Neural progenitor cell (in vitro differentiated cells): ENCODE measurements around the gene CCNK. TPM values are rescaled to one million over a fixed set of nuclear protein-coding genes. Genes with fewer than 3 reads are reported as not detected.

ENCODE experiments used
- DNase-seq: peaks from one replicate; pipeline ENCODE4 v3.0.0-alpha.2; 2016; ENCODE audit warnings: low spot score
- H2AFZ ChIP-seq: fragments of 200-600 bp; sonication (generic); replicated peaks from 2 replicates; pipeline ENCODE4 v1.6.1; 2016; ENCODE audit warnings: antibody characterized with exemption
- H3F3A ChIP-seq: fragments of 200-600 bp; sonication (generic); 2 replicates; pipeline ENCODE4 v1.6.1; 2016; ENCODE audit warnings: antibody characterized with exemption, low read depth
- H3K27ac ChIP-seq: fragments of 200-600 bp; sonication (generic); 2 replicates; pipeline ENCODE4 v1.5.1; 2016; ENCODE audit warnings: mild to moderate bottlenecking
- H3K27me3 ChIP-seq: fragments of 200-600 bp; sonication (generic); 2 replicates; pipeline ENCODE4 v1.6.1; 2016; ENCODE audit warnings: mild to moderate bottlenecking, moderate library complexity
- H3K36me3 ChIP-seq: fragments of 200-600 bp; sonication (generic); 2 replicates; pipeline ENCODE4 v1.5.1; 2016
- H3K4me1 ChIP-seq: fragments of 200-600 bp; sonication (generic); 2 replicates; pipeline ENCODE4 v1.6.1; 2016; ENCODE audit warnings: mixed run types
- H3K4me2 ChIP-seq: fragments of 200-600 bp; sonication (generic); 2 replicates; pipeline ENCODE4 v1.6.1; 2016
- H3K4me3 ChIP-seq: fragments of 200-600 bp; sonication (generic); 2 replicates; pipeline ENCODE4 v1.5.1; 2016
- H3K79me2 ChIP-seq: fragments of 200-600 bp; sonication (generic); 2 replicates; pipeline ENCODE4 v1.6.1; 2016; ENCODE audit warnings: low read depth
- H3K9ac ChIP-seq: fragments of 200-600 bp; sonication (generic); 2 replicates; pipeline ENCODE4 v1.6.1; 2016
- H3K9me3 ChIP-seq: fragments of 200-600 bp; sonication (generic); 2 replicates; pipeline ENCODE4 v1.5.1; 2016; ENCODE audit warnings: low read depth
- H4K20me1 ChIP-seq: fragments of 200-600 bp; sonication (generic); 2 replicates; pipeline ENCODE4 v1.6.1; 2016; ENCODE audit warnings: low read depth
- H3K27ac Mint-ChIP-seq: 3 replicates; pipeline ENCODE4 v1.8.0; 2021; ENCODE audit warnings: mixed read lengths
- H3K27me3 Mint-ChIP-seq: 2 replicates; pipeline ENCODE4 v1.8.0; 2022; ENCODE audit warnings: low read depth, mild to moderate bottlenecking, inconsistent platforms, moderate library complexity, mixed read lengths; ENCODE audit not compliant: insufficient read depth
- H3K36me3 Mint-ChIP-seq: 3 replicates; pipeline ENCODE4 v1.8.0; 2021; ENCODE audit warnings: mixed read lengths
- H3K4me1 Mint-ChIP-seq: 3 replicates; pipeline ENCODE4 v1.8.0; 2021; ENCODE audit warnings: mixed read lengths
- H3K4me3 Mint-ChIP-seq: 3 replicates; pipeline ENCODE4 v1.8.0; 2021; ENCODE audit warnings: mild to moderate bottlenecking, moderate library complexity, mixed read lengths
- H3K9me3 Mint-ChIP-seq: 3 replicates; pipeline ENCODE4 v1.8.0; 2020; ENCODE audit warnings: mixed read lengths
- EZH2 ChIP-seq: fragments of 200-600 bp; sonication (generic); IDR thresholded peaks from 2 replicates; pipeline ENCODE4 v1.6.1; 2017; ENCODE audit warnings: antibody characterized with exemption, mild to moderate bottlenecking, moderate library complexity
- EZH2phosphoT487 ChIP-seq: fragments of 200-600 bp; sonication (generic); IDR thresholded peaks from 2 replicates; pipeline ENCODE4 v1.6.1; 2017; ENCODE audit warnings: antibody characterized with exemption
- total RNA-seq: library from RNA; depleted of rRNA; stranded (reverse); fragments of >200 nt; gene quantifications from 2 replicates; pipeline ENCODE4 v1.2.3, GENCODE V29; 2015; ENCODE audit warnings: low replicate concordance
- TF ChIP-seq, protein P1 (sequence below): fragments of 200-600 bp; sonication (generic); IDR thresholded peaks from 2 replicates; pipeline ENCODE4 v1.5.1; 2017; ENCODE audit warnings: antibody characterized with exemption, mild to moderate bottlenecking

Gene CCNK
- total RNA-seq, 1 donor from 2014 or later, result 19.0 TPM

DNA sequence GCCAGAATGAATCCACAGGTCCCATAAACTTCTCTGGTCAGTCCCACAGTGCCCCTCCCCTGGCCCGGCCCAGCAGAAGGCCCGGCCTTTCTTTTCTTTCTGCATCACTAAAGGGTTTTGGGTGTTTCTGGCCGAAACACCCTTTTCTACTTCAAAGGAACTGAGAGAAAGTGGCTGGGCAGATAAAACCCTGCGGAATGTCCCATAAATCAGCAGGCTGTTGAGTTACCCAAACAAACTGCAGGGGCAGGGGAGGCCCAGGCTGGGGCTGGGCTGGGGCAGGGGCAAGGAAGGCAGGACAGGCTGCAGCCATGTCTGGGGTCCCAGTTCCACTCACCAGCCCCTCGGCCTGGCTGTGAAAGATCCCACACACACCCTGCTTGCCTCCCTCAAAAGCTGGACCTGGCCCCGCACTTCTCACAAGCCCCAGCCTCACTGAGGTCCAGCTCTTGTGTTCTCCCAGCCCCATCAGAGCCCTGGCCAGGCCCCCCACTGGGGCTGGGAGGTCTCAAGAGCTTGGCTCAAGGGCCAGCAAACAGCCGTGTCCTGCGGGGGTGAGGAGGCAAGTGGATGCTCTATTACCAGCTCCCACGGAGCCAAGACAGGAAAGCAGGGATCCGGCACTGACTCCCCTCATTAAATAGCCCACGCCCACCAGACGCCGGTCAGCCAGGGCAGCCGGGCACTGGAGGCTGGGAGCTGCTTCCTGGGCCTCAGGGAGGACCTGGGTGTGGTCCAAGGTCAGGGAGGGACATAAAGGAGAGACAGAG lies 41.9 kb downstream of the CCNK start:
- H3K27ac Mint-ChIP-seq, result peak overlapping the region; percentile 93
- no peak overlapping the region for H2AFZ ChIP-seq

DNA sequence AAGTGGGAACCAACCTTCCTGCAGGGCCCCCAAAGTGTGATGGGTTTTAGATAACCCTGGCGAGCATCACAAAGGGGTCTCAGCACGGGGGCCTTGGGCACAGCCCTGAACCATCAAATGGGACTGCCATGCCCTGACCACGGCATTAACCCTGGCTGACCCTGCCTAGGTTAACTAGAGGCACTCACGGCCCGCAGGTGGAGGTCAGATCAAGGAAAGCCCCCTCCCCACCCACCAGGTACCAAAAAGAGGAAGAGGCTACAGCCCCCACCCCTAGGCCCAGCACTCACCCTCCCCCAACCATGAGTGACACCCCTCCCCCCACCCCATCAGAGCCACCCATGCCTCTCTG lies 42.5 kb downstream of the CCNK start:
- Mint-ChIP-seq H3K27ac (peak overlapping the region; percentile 93), H3K27me3 (peaks cover 2% of the 10 kb centered on the region), H3K4me3 (no peak overlapping the region), H3K4me1 (peaks cover 59% of the 10 kb centered on the region), H3K36me3 (peaks cover 3% of the 10 kb centered on the region), H3K9me3 (no peaks in the 10 kb centered on the region)
- Histone ChIP-seq H4K20me1 (peaks cover 35% of the 10 kb centered on the region), H3K36me3 (no peaks in the 10 kb centered on the region), H3K79me2 (peaks cover 49% of the 10 kb centered on the region), H3K4me1 (peaks cover 59% of the 10 kb centered on the region), H3K27me3 (no peaks in the 10 kb centered on the region), H3K4me3 (peak overlapping the region; percentile 30), H3F3A (peaks cover 38% of the 10 kb centered on the region), H3K27ac (peak overlapping the region; percentile 95), H2AFZ (no peak overlapping the region), H3K9ac (no peak overlapping the region), H3K9me3 (no peaks in the 10 kb centered on the region), H3K4me2 (peak overlapping the region; percentile 74)
- DNase-seq, result no peak
- TF ChIP-seq EZH2phosphoT487, result no peak
- TF ChIP-seq, protein P1, sequence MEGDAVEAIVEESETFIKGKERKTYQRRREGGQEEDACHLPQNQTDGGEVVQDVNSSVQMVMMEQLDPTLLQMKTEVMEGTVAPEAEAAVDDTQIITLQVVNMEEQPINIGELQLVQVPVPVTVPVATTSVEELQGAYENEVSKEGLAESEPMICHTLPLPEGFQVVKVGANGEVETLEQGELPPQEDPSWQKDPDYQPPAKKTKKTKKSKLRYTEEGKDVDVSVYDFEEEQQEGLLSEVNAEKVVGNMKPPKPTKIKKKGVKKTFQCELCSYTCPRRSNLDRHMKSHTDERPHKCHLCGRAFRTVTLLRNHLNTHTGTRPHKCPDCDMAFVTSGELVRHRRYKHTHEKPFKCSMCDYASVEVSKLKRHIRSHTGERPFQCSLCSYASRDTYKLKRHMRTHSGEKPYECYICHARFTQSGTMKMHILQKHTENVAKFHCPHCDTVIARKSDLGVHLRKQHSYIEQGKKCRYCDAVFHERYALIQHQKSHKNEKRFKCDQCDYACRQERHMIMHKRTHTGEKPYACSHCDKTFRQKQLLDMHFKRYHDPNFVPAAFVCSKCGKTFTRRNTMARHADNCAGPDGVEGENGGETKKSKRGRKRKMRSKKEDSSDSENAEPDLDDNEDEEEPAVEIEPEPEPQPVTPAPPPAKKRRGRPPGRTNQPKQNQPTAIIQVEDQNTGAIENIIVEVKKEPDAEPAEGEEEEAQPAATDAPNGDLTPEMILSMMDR, result no peak
- TF ChIP-seq EZH2, result no peak

More for the DNA sequence above, 41.9 kb downstream of the CCNK start:
- H3K36me3 Mint-ChIP-seq, result peaks cover 3% of the 10 kb centered on the region
- H3K4me1 Mint-ChIP-seq, result peaks cover 56% of the 10 kb centered on the region
- peak overlapping the region; percentile 30 for H3K4me3 ChIP-seq
- H3K27me3 Mint-ChIP-seq, result peaks cover 2% of the 10 kb centered on the region
- H3K9me3 ChIP-seq, result no peaks in the 10 kb centered on the region
- peaks cover 38% of the 10 kb centered on the region for H3F3A ChIP-seq
- H3K9me3 Mint-ChIP-seq, result no peaks in the 10 kb centered on the region
- H4K20me1 ChIP-seq, result peaks cover 35% of the 10 kb centered on the region
- TF ChIP-seq, protein P1, result no peak
- TF ChIP-seq EZH2phosphoT487, result no peak
- TF ChIP-seq EZH2, result no peak
- peak; percentile 89 for DNase-seq
- H3K27me3 ChIP-seq, result no peaks in the 10 kb centered on the region
- peak overlapping the region; percentile 48 for H3K4me3 Mint-ChIP-seq
- peak overlapping the region; percentile 95 for H3K27ac ChIP-seq
- H3K79me2 ChIP-seq, result peaks cover 49% of the 10 kb centered on the region
- peak overlapping the region; percentile 74 for H3K4me2 ChIP-seq
- peaks cover 54% of the 10 kb centered on the region for H3K4me1 ChIP-seq
- H3K36me3 ChIP-seq, result no peaks in the 10 kb centered on the region
- H3K9ac ChIP-seq, result no peak overlapping the region

DNA sequence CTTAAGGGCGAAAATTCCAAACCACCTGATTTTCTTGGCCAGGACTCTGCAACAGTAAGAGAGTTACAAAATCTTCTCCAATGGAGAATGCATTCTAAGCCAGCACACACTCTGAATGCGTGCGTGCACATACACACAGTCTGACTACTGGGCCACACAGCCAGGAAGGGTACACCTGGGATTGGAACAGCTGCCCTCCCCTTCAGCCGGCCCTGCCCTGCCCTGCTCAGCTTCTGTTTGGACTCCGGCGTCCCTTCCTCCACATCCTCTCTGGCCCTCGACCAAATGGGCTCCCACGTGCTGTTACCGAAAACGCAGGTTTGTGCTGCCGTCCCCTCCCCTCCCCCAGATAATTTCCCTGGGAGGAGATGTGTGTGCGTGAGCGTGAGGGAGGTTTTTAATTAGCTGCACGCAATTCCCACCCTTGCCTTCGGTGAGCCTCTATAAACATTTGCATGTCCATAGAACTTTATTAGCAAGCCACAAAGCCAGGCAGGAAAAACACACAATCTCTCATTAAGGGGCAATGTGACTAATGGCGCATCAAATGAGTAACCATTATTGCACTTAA lies 43.0 kb downstream of the CCNK start:
- H3K27me3 Mint-ChIP-seq, result peaks cover 2% of the 10 kb centered on the region
- Histone ChIP-seq H3K27ac (no peak overlapping the region), H3K27me3 (no peaks in the 10 kb centered on the region), H3K4me2 (peak overlapping the region; percentile 43), H3K79me2 (peaks cover 50% of the 10 kb centered on the region), H3K4me1 (peaks cover 62% of the 10 kb centered on the region), H3K9me3 (no peaks in the 10 kb centered on the region), H4K20me1 (peaks cover 36% of the 10 kb centered on the region), H3K9ac (no peak overlapping the region), H2AFZ (no peak overlapping the region), H3K36me3 (no peaks in the 10 kb centered on the region), H3F3A (peaks cover 38% of the 10 kb centered on the region), H3K4me3 (no peak overlapping the region)
- H3K9me3 Mint-ChIP-seq, result no peaks in the 10 kb centered on the region
- H3K4me3 Mint-ChIP-seq, result peak overlapping the region; percentile 77
- peaks cover 3% of the 10 kb centered on the region for H3K36me3 Mint-ChIP-seq
- H3K4me1 Mint-ChIP-seq, result peaks cover 63% of the 10 kb centered on the region
- no peak for DNase-seq
- no peak for TF ChIP-seq EZH2
- no peak for TF ChIP-seq EZH2phosphoT487
- peak overlapping the region; percentile 91 for H3K27ac Mint-ChIP-seq
